GM19193 (cell line): ENCODE measurements around the gene RTN4R.

ENCODE experiments used
- POLR2A ChIP-seq: IDR thresholded peaks from 4 replicates; pipeline ENCODE4 v1.6.1; 2011; ENCODE audit not compliant: insufficient read depth, insufficient read length; ENCODE audit errors: extremely low read depth

RTN4R gene

DNA sequence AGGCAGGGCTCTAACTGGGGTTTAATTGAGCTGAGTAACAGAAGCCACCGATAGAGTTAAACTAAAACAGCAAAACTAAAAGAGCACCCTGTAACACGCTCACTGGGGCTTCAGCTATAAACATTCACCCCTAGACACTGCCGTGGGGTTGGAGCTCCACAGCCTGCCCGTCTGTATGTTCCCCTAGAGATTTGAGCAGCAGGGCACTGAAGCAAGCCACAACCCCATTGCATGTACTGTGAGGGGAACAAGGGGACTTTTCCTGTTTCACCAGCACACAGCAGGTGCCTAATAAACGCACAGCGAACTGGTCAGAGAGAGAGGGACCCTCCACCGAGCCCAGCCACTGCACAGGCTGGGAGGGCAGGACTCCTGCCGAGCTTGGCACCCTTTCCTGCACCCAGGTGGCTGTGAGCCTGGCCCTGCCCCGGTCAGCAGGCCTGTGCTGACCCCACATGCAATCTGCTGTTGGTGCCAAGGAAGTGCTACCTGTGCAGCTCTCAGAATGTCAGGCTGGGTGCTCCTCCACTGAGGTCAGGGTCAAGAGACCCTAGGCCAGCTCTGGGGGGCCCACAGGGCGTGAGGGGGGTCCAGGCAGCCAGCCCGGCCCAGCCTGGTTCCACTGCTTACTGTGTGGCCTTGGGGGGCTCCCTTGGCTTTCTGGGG lies 31.9 kb downstream of the RTN4R start:
- TF ChIP-seq POLR2A, result no peak

DNA sequence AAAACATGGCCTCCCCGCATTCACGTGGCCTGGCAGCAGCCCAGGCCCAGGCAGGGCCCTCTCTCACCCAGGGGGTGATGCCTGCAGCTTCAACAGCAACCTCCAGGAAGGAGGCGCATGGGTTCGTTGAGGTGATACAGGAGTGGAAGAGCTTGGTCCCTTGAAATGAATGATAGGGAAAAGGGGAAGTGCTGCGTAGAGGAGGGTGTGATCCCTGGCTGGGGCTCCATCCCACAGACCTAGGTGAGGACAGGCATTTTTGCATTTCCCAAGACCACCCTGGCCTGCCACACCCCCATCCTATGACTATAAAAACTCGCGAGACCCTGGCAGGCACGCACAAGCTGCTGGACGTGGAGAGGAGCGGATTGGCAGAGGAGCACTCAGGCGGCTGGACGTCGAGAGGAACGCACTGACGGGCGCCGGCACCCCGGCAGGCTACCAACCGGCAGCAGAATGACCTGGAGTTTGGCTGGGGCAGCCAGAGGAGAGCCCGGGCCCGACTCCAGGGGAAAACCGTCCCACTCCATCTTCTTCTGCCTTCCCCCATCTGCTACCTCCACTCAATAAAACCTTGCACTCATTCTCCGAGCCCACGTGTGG lies 32.6 kb downstream of the RTN4R start:
- no peak for TF ChIP-seq POLR2A

DNA sequence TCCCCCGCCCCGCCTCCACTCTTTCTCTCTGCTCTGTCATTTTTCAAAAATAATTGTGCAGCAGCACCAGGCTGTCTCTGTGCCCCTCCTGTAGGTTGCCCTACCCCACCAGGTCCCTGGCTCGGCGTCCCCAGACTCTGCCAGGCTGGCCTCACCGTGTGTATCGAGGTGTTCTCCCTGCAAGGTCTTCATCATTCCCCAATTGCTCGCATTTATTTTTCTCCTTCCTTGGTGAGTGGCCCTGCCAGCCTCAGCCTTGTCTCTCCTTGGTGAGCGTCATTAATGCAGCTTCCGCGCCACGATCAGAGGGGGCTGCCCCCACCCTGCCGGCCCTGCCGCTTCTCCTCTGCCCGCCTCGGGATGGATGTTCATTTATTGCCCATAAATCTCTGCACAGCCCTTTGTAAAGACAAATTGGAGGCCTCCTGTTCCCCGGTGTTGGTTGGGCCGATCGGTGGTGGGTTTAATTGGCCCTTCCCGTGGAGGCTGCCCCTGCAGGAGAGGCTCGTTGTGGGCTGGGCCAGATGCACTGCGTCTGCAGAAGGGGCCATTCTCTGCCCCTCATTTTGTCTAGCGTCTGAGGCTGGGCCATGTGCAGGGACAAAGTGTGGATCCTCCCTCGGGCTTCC lies 33.2 kb downstream of the RTN4R start:
- no peak for TF ChIP-seq POLR2A

DNA sequence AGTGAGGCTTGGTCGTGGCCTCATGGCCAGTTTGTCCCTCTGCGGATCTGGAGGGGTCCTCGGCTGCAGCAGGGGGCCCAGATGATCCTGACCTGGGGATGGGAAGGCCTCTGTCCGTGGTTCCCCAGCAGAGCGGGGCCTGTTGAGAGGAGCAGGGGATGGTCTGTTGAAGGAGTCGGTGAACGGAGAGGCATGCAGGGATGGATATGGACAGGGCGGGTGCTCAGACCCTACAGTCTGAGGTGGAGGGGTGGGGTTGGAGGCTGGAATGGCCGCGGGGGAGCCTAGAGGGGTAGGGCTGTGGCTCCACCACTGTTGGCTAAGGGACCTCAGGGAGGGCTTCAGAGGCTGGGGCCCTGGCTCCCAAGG lies 33.8 kb downstream of the RTN4R start:
- TF ChIP-seq POLR2A, result no peak

DNA sequence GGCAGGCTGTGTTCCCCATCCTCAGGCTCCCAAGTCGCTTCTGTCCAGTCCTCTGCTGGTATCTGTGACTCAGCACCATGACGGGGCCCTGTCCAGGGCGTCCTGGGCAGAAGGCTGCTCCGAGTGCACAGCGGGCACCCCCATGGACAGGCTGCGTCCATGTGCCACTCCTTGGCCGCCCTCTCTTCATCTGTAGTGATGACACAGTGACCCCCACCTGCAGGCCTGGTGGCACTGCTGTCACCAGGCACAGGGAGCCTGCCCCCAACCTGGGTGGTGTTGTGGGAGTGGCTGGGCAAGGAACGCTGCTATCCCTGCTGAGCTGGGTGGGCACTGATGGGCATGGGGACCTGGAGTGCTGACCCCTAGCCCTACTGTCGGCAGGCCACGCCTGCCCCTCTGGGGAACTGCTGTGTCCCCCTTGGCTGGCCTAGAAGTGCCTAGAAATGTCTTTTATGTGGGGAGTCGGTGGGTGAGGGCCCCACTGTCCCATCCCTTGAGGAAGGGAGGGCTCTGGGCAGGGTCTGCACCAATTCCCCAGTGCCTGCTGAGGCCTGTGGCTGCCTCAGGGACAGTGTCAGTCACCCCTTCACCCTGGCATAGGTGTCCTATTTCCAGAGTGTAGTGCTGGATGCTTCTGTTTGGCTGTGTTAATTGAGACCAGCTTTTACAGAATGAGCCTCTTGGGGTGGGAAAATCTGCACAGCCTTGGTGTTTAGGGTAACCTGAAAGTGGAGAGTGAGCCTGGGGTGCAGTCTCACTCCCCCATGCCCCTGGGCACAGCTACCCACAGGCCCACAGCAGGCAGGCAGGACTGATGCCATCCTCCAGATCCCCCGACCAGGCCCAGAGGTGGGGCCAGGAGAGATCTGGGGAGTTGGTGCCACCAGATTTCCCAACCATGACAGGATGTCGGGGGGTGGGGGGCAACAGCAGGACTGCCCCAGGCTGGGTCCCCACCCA lies 34.5 kb downstream of the RTN4R start:
- no peak for TF ChIP-seq POLR2A

DNA sequence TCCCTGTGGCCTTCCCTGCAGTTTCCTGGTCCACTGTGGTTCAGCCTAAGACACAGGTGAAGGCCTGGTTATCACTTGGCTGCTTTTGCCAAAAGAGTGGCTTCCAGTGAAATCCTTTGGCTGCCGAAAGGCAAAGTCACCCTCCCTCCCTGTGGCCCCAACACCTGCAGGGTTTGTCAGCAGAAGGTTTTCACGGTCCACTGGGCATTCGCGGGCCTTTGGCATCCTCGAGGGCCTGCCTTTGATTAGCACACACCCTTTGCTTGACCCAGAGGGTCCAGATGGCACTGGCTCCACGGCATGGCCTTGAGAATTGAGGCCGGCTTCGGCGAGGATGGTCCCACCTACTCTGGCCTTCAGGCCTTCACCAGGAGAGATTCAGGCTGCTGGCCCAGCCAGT lies 35.3 kb downstream of the RTN4R start:
- TF ChIP-seq POLR2A, result no peak

DNA sequence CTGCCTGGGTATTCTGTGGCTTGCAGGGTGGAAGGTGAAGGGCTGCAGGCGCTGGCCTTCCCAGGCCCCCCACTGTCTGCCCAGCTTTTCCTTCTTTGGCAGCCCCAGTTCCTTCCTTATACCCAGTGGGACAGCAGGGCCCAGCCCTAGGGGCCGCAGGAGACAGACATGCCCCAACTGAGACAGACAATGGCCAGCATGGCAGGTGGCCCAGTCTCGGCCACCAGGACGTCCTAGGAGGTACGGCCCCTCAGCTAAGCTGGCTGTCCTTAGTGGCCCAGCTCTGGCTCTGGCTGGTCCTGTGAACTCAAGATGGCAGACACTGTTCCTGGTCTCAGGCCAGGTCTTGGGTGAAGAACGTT lies 35.9 kb downstream of the RTN4R start:
- TF ChIP-seq POLR2A, result no peak

DNA sequence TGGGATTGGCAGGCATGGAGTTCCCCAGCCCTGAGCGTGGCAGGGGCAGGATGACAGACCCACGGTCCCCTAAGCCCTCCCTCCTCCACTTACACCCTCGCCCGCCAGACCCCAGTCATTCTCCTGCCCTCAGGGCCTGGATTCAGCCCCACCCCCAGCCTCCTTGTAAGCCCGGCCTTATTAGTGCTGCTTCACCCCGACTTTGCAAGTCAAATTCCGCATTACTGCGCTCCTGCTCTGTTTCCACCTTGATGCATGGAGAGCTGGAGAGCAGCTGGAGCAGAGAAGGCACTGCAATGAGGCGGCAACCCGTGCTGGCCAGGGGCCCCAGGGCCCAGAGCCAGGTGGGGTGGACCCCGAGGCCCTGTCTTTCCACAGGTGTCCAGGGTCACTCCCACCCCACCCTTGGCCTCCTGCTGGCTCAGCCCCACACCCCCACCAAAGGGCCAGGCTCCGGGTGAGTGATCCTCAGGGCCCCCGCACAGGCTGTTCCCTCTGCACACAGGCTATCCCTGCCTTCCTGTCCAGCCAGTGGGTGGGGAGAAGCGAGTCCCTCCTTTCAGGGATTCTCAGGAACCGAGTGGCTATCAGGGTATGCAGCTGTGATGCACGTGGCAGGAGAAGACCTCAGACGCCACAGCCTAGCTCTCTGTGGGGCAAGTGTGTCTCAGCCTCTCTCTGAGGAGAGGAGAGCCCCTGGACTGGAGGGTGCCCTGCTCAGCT lies 36.4 kb downstream of the RTN4R start:
- no peak for TF ChIP-seq POLR2A

DNA sequence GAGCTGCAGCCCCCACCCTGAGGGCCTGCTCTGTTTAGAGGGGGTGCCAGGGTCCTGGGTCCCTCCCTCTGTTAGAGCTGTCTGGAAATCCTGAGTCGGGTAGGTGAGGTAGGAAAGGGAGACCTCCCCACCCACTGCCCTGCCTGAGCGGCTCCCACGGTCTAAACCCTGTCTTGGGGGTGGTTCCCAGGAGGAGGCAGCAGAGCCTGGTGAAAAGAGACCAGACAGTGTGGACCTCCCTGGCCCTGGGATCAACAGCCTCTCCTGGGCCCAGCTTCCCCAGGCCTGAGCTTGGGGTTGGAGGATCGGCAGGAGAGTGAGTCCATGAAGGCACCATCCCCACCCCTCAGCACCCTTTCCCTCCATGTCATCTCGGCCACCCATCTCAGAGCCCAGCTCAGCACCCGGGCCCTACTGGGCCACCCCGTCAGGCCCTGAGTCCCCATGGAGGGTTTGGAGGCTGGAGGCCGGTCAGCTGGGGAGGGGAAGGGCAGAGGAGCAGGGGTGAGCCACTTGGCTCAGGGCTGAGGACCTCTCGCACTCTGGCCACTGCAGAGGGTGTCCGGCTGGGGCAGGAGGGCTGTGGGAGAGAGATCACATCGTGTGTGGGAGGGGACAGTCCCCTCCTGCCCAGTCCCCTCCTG lies 37.2 kb downstream of the RTN4R start:
- no peak for TF ChIP-seq POLR2A

DNA sequence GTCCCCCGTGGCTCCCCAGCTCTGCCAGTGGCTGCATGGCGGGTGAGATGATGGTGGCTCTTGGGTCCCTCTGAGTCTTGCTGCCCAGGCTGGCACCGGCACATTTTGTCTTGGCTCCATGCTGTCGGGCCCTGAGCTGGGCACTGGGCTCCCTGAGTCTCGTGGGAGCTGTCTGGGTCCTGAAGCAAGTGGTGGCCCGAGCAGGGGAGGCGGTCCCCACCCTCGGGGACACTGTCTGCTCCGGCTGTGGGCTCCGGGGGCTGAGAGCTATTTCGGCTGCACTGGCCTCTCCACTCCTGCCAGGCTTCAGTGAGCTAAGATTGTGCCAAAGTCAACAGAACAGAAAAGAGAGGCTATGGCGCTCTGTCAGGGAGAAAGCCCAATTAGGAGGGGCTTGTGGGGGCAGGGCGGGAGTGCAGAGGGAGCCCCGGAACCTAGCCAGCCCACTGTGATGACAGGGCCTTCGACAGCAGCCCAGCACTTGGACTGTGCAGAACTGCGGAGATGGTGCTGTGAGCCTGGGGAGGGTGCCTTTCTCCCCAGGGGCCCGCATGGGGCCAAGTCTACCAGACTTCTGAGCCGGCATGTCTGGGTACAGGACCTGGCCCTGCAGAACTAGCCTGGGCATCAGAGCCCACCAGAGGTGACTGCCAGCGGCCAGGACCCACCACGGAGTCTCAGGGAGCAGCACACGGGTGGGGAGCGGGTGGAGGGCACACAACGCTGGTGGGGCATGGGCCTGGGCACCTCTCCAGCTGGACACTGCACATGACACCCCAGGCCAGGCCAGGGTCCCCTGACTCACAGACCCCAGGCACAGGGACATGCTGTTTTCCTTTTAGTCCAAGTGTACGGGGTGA lies 38.0 kb downstream of the RTN4R start:
- TF ChIP-seq POLR2A, result no peak

DNA sequence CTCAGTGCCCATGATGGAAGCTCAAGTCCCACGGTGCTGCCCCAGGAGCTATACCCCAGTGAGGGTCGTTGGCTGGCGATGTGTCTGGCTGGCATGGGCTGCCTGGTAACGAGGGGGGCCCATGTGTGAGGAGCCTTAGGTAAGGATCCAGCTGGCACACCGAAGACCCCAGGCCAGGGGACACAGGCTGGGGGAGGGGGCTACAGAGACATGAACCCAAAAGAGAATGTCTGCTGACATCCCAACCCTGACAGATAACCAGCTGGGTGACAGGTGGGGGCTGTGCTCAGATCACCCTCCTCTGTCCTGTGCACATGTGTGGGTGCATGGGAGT lies 39.2 kb downstream of the RTN4R start:
- no peak for TF ChIP-seq POLR2A

DNA sequence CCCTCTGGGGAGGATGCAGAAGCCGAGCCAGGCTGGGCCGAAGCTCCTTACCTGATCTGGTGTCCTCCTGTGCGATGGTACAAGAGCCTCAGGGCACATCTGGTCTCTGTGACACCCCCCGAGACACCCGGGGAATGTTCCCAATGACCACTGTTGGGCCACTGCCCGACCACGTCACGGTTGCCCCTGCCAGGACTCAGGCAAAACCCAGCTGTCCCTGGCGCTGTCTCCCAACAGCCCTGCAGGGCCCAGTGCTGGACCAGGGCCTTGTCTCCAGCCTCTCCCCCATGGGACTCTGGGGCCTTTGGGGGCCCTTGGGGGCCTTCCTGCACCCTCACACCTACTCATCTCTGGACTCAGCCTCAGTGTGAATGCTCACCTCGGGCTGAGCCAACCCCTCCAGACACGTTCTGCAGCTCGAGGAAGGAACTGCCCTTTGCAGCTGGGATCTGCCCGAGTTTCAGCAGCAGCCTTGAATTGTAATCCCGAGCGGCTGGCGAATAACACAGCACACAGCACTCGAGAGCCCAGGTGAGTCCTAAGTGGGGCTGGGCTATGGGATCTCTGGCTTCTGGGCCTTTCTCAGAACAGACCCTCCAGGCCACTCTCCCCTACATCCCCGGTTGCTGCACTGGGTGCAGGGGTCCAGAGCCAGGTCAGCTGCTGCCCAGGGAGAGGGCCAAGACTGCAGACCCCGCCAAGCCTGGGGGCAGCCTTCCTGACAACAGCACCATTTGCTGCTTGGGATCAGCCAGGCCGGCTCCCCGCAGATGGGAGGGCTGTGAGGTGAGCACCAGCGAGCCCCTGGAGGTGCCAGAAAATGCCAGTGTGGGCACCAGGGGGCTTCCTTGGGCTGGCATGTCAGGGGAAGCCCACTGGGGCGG lies 39.8 kb downstream of the RTN4R start:
- TF ChIP-seq POLR2A, result no peak

DNA sequence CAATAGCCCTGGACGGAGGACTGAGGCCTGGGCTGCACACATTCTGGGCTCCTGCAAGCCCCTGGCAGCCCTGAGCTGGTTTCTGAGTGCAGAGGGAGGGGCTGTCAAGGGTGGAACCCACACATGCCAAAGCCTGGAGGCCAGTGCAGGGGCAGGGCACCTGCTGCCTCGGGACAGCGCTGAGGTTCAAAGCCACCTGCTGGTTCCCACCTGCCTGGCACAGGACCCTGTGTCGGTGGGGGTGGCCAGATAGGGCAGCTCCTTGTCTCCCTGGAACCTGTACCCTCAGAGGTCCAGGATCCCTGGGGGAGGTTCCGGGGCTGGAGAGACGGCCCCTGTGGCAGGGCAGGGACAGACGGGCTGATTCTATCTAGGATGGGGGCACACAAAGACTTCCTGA lies 40.8 kb downstream of the RTN4R start:
- no peak for TF ChIP-seq POLR2A

DNA sequence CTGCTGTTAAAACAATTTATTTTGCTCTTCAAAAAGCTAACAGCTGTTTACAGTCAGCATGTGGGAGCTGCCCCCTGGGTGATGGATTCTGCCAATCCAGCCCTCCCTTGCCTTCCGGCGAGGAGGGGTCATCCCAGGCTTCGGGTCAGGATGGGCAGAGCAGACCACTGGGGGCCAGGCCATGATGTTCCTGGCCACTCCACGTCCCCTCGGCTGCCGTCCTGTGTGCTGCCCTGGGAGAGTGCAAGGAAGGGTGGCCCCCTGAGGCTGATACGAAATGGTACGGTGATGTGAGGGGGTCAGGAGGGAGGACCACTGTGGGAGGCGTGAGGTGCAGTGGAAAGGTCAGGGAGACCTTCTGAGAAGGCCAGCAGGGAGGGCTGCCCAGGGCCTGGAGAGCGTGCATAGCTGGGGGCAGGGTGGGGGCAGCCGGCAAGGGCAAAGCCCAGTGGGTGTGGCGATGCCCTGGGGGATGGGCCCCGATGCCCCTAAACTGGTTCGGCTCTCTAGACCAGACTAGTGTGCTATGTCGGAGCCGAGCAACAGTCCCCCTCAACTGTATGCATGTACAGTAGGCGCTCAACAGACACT lies 41.3 kb downstream of the RTN4R start:
- TF ChIP-seq POLR2A, result no peak
